ENCODE measurements around the gene TSG101.

- TF ChIP-seq CTCF (IDR thresholded peaks at IDR 0.05), result no peak
- TF ChIP-seq POLR2AphosphoS5 (IDR thresholded peaks at IDR 0.05; ENCODE audit: low read depth, low read length), result no peak
Measured at GRCh38 chr11:18575361-18575760, 48.6 kb upstream of the TSG101 start.

All from Panc1 (cell line).